K562 (cell line): ENCODE results near the gene ATRIP. TPM values are rescaled to one million over a fixed set of nuclear protein-coding genes. Genes with fewer than 3 reads are reported as not detected.

Source experiments
- ATAC-seq: fragments of 200-7000 bp; cut with Tn5 transposase; 3 replicates; pipeline ENCODE4 v1.9.1; 2020; ENCODE audit warnings: moderate library complexity
- BruUV-seq: library from RNA; stranded (reverse); fragments of 400-500 nt; replicated peaks from 2 replicates; lab custom pipeline; 2021; lab: Mats Ljungman, UMichigan
- CTCF ChIA-PET: fragments of 300-600 bp; formaldehyde crosslinking; extraction: SDS; loops from one replicate; lab custom pipeline; 2021; ENCODE audit warnings: low intra/inter-chr PET ratio; lab: Yijun Ruan, JAX
- POLR2A ChIA-PET: fragments of 300-600, 350-650 bp; sonication (Branson Sonifier 250); formaldehyde crosslinking; extraction: SDS; loops from one replicate; lab custom pipeline; 2021; ENCODE audit warnings: antibody characterized with exemption, inconsistent platforms; lab: Yijun Ruan, JAX
- DNase-seq, 4 experiments: peaks; one replicate each; pipeline versions ENCODE4 v3.0.0 to v3.0.0-alpha.2; 2011 to 2018; ENCODE audit warnings: low spot score in 3 of 4, mixed read lengths in 3 of 4; ENCODE audit errors: extremely low read depth in 1 of 4
- FAIRE-seq: peaks from 2 replicates; lab custom pipeline; 2011; peaks lifted over from hg19 to GRCh38; lab: Jason Lieb, UNC
- H2AFZ ChIP-seq: 2 replicates; pipeline ENCODE4 v1.6.0; 2011; ENCODE audit warnings: low read depth, low read length, control low read depth, inconsistent platforms
- H3K27ac ChIP-seq: fragments of 200-600 bp; 3 replicates; pipeline ENCODE4 v1.8.0; 2011; ENCODE audit warnings: low read depth, mild to moderate bottlenecking, control low read depth, inconsistent platforms, low read length, moderate library complexity, mixed read lengths; ENCODE audit errors: extremely low read depth
- H3K27me3 ChIP-seq, 2 experiments: fragments of 300-600 bp in 1 of 2; 2 replicates in 1 of 2; 3 replicates in 1 of 2; pipeline versions ENCODE4 v1.6.0 to v1.8.0; 2011; ENCODE audit warnings: inconsistent platforms in 2 of 2, low read length in 2 of 2, mild to moderate bottlenecking in 1 of 2, mixed read lengths in 1 of 2, moderate library complexity in 1 of 2; ENCODE audit not compliant: control insufficient read depth in 2 of 2, insufficient read depth in 2 of 2
- H3K36me3 ChIP-seq: fragments of 300-600 bp; 3 replicates; pipeline ENCODE4 v1.8.0; 2011; ENCODE audit warnings: mild to moderate bottlenecking, low read length, inconsistent platforms; ENCODE audit not compliant: control insufficient read depth, insufficient read depth
- H3K4me1 ChIP-seq, 2 experiments: fragments of 200-600 bp in 1 of 2; replicated peaks in 1 of 2; 2 replicates in 1 of 2; 3 replicates in 1 of 2; pipeline versions ENCODE4 v1.5.1 to v1.8.0; 2011; ENCODE audit warnings: inconsistent platforms in 2 of 2, low read length in 2 of 2, mild to moderate bottlenecking in 1 of 2, mixed read lengths in 1 of 2, moderate library complexity in 1 of 2; ENCODE audit not compliant: control insufficient read depth in 2 of 2, insufficient read depth in 2 of 2
- H3K4me2 ChIP-seq: 2 replicates; pipeline ENCODE4 v1.6.1; 2011; ENCODE audit warnings: low read length, control low read depth, inconsistent platforms, mixed read lengths; ENCODE audit not compliant: insufficient read depth
- H3K4me3 ChIP-seq: fragments of 200-600 bp; sonication (generic), shearing (Covaris generic); 2 replicates; pipeline ENCODE4 v1.5.1; 2016; ENCODE audit warnings: control low read depth, inconsistent platforms
- H3K79me2 ChIP-seq: fragments of 200-600 bp; 3 replicates; pipeline ENCODE4 v1.8.0; 2011; ENCODE audit warnings: low read length, inconsistent platforms; ENCODE audit not compliant: control insufficient read depth, insufficient read depth
- H3K9ac ChIP-seq, 2 experiments: 2 replicates each; pipeline versions ENCODE4 v1.6.0 to v1.6.1; 2011; ENCODE audit warnings: low read depth in 2 of 2, low read length in 2 of 2, control low read depth in 1 of 2, inconsistent platforms in 1 of 2, mild to moderate bottlenecking in 1 of 2, mixed read lengths in 1 of 2; ENCODE audit not compliant: insufficient read depth in 1 of 2
- H3K9me1 ChIP-seq: one replicate; pipeline ENCODE4 v1.6.0; 2011; ENCODE audit warnings: inconsistent platforms, mild to moderate bottlenecking, low read length, moderate library complexity; ENCODE audit not compliant: control insufficient read depth, insufficient read depth
- H3K9me3 ChIP-seq: replicated peaks from 2 replicates; pipeline ENCODE4 v1.5.1; 2011; ENCODE audit warnings: low read depth, low read length, inconsistent platforms; ENCODE audit not compliant: control insufficient read depth, insufficient read depth
- H4K20me1 ChIP-seq: replicated peaks from 2 replicates; pipeline ENCODE4 v1.6.1; 2011; ENCODE audit warnings: low read length, inconsistent platforms, mixed read lengths; ENCODE audit not compliant: control insufficient read depth, insufficient read depth
- NFYB ChIP-seq: IDR thresholded peaks from 2 replicates; pipeline ENCODE4 v1.6.1; 2011; ENCODE audit warnings: mild to moderate bottlenecking, moderate library complexity; ENCODE audit not compliant: insufficient read length; ENCODE audit errors: extremely low read depth
- TBP ChIP-seq: optimal IDR thresholded peaks from 2 replicates; pipeline ENCODE3; 2011; ENCODE audit warnings: low read depth, low read length, improper control_type of control experiment
- WGBS: fragments of 100-300 bp; shearing (Covaris generic); methylation state at CpG from one replicate; pipeline ENCODE4 v1.1.6; 2016; ENCODE audit warnings: low coverage, mixed read lengths; ENCODE audit not compliant: insufficient coverage; ENCODE audit errors: missing lambda C conversion rate; 5-methylcytosine and 5-hydroxymethylcytosine counted together
- in situ Hi-C: fragments of 300-500 bp; cut with MboI; formaldehyde crosslinking; loops from 4 replicates; pipeline ENCODE4 v1.15.0; 2018; ENCODE audit warnings: inconsistent platforms, mixed read lengths
- intact Hi-C: fragments of 100-400 bp; cut with micrococcal nuclease; formaldehyde crosslinking; loops from 2 replicates; pipeline ENCODE4 v1.14.2; 2022
- polyA plus RNA-seq, 8 experiments: library from polyadenylated mRNA; depleted of rRNA in 4 of 8; stranded (reverse) in 5 of 8; unstranded in 3 of 8; fragments of >200 nt; fragmentation: Nextera tagmentation in 2 of 8; fragmentation: Illumina TruSeq in 1 of 8; extraction: Ambion mirVana in 2 of 8; extraction: Trizol in 1 of 8; gene quantifications; 2 replicates each; pipeline versions ENCODE4 v1.2.1 to v1.2.3, GENCODE V29; 2011 to 2014; ENCODE audit warnings: inconsistent platforms in 1 of 8, missing spikeins in 1 of 8
- total RNA-seq, 7 experiments: library from RNA; depleted of rRNA in 6 of 7; stranded (reverse); fragments of >200 nt in 6 of 7; fragmentation: Illumina TruSeq in 2 of 7; extraction: Trizol in 2 of 7; gene quantifications; 2 replicates each; pipeline versions ENCODE4 v1.2.1 to v1.2.3, GENCODE V29; 2011 to 2021; ENCODE audit warnings: low replicate concordance in 1 of 7

Gene ATRIP
- total and polyA plus RNA-seq, 9 of the 15 experiments (the other 6 are each of a cell fraction or from before 2014, with no cell fraction given): 1.7 to 15.7 (median 10.5) TPM

- Histone ChIP-seq H3K4me3 (no peak overlapping the region), H3K27me3 (no peaks in the 10 kb centered on the region), H3K9me1 (no peaks in the 10 kb centered on the region), H4K20me1 (no peaks in the 10 kb centered on the region; the same call in 1 of the 2 replicates), H3K36me3 (peaks cover 50% of the 10 kb centered on the region; the same call in 2 of the 3 replicates), H3K4me1 (peaks cover 6 to 44% of the 10 kb centered on the region in 2 experiments), H3K27ac (peak overlapping the region; percentile 88; the same call in 2 of the 3 replicates), H3K4me2 (no peak overlapping the region), H3K9me3 (no peaks in the 10 kb centered on the region), H3K79me2 (peaks cover 3% of the 10 kb centered on the region; the same call in 2 of the 3 replicates), H2AFZ (no peak overlapping the region), H3K9ac (peak overlapping the region in 1 of 2 experiments; percentile 48; a peak in 2 of 4 replicates)
- ChIA-PET CTCF (interaction anchor here (0.8 kb wide), 1 partner anchor 83 kb away, joined by 4 read pairs; no protein-coding TSS in a partner anchor), POLR2A (interaction anchor here (0.6 to 1.2 kb wide), 2 partner anchors 17 to 26 kb away, joined by 3 to 5 read pairs; no protein-coding TSS in a partner anchor)
- DNase-seq: no peak
- 68% methylated on average over 4 of the region's 7 CpGs for WGBS
- intact Hi-C loops (loop anchor here (1.0 kb wide), 2 partner anchors 42 to 90 kb away; no protein-coding TSS in a partner anchor), in situ Hi-C loops (loop anchor here (5.0 kb wide), 1 partner anchor 92 kb away; the partner anchor contains the start of gene PFKFB4)
- no peak for TF ChIP-seq NFYB
- peak; percentile 1 for TF ChIP-seq TBP
- BruUV-seq: no TSS peak
- FAIRE-seq: no peak
- ATAC-seq: no peak
Observed at GRCh38 chr3:48465237-48465530, 18.6 kb downstream of the ATRIP start.
